HG03039 (cell line): ENCODE measurements around the gene RAET1E.
"Not testable (repeated sequence)": the region's sequence is repeated elsewhere in the genome, so short reads cannot be mapped to it uniquely, and the experiment has no call there.

Source experiments
- ATAC-seq: cut with Tn5 transposase; IDR thresholded peaks from one replicate; pipeline ENCODE4 v1.9.1; 2021; ENCODE audit warnings: mild to moderate bottlenecking, moderate library complexity; ENCODE audit not compliant: unreplicated experiment

The RAET1E gene, protein sequence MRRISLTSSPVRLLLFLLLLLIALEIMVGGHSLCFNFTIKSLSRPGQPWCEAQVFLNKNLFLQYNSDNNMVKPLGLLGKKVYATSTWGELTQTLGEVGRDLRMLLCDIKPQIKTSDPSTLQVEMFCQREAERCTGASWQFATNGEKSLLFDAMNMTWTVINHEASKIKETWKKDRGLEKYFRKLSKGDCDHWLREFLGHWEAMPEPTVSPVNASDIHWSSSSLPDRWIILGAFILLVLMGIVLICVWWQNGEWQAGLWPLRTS

DNA sequence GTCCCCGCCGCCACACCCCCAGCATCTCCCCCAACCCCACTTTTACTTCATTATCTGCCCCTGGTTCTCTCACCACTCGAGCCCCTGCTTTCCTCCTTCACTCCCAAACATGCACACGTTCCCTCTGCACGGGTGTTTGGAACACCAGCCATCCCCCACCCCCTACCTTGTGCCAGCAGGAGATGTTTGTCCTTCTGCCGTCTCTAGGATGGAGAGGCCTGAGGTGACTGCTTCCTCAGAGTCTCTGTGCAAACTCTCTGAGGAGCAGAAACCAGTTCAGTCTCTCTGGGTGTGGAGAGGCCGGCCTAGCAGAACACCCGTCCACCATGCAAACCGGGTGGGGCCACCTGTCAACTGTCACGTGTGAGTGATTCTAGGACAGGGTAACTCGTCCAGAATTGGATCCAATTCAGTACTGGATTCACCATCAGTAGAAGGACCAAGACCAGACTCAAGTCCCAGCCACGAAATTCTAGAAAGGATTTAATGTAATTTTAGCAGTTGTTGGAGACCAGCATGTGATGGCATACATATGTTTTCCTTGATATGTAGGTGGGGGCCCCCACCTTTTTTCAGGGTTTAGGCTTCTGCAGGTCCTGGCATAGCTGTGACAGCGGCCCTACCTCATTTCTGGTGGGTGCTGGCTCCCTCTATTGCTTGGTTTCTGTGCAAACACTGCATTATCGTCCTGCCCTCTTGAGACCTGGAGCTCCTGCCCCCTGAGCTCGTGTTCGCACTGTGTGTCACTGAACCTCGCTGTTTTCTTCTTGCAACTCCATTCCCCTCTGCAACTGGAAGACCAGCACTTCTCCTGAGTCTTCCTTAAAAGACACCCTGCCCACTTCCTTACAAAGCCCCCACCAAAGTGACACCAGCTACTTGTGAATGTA lies at the start of gene RAET1E:
TSS of gene RAET1E (minus strand) at position 259 of the 890 bp plus-strand sequence. CDS start 7,212 bp downstream, outside the sequence.
- no peak for ATAC-seq

DNA sequence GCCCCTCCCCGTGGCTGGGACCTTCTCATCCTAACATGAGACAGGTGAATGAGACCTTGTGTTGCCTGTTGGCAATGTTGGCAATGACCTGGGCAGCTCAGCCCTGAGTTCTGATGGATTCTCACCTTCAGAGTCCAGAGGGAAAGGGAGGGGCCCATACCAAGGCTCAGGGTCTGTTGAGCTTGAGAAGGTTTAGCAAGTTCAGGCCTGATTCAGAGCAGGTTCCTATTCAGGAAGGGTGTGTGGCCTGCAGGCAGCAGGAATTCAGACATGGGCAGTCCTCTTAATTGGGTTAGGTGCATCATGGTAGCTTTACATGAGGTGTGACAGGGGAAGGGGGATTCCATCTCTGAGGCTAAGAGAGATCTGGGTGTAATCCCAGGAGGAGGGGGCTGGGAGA lies 49.6 kb upstream of the RAET1E start:
- ATAC-seq, result not testable (repeated sequence)

GRCh38 chr6:149946631-149947030 lies 48.7 kb upstream of the RAET1E start:
- not testable (repeated sequence) for ATAC-seq

DNA sequence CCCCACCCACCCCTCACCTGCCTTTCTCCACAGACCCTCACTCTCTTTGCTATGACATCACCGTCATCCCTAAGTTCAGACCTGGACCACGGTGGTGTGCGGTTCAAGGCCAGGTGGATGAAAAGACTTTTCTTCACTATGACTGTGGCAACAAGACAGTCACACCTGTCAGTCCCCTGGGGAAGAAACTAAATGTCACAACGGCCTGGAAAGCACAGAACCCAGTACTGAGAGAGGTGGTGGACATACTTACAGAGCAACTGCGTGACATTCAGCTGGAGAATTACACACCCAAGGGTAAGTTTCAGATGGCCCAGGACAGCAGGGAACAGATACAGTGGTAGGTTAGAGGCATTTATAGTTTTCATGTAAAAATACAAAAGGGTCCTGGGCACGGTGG lies 47.4 kb upstream of the RAET1E start:
- not testable (repeated sequence) for ATAC-seq

- not testable (repeated sequence) for ATAC-seq
These were observed 45.4 kb upstream of the RAET1E start for GRCh38 chr6:149943321-149943720.

GRCh38 chr6:149942461-149942829 lies 44.5 kb upstream of the RAET1E start:
- no peak for ATAC-seq

GRCh38 chr6:149941583-149942460 lies 43.9 kb upstream of the RAET1E start, which contains the start of gene ULBP2:
ULBP2 (plus strand) TSS chr6:149942014; CDS start chr6:149942073, 59 bp downstream.
- ATAC-seq, result no peak

DNA sequence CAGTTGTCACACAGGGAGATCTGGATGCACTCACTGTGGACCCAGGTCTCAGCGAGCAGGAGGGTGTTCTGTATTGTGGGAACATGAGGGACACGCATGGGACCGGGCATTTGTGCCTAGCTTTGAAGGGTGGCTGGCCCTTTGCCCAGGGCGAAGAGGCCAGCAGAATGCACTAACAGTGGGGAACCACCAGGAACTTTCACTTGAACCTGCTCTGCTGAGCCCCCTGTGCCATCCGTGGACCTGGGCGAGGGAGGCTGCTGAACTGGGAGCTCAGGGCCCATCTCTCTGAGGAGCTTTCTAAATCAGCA lies 42.7 kb upstream of the RAET1E start:
- ATAC-seq, result no peak

DNA sequence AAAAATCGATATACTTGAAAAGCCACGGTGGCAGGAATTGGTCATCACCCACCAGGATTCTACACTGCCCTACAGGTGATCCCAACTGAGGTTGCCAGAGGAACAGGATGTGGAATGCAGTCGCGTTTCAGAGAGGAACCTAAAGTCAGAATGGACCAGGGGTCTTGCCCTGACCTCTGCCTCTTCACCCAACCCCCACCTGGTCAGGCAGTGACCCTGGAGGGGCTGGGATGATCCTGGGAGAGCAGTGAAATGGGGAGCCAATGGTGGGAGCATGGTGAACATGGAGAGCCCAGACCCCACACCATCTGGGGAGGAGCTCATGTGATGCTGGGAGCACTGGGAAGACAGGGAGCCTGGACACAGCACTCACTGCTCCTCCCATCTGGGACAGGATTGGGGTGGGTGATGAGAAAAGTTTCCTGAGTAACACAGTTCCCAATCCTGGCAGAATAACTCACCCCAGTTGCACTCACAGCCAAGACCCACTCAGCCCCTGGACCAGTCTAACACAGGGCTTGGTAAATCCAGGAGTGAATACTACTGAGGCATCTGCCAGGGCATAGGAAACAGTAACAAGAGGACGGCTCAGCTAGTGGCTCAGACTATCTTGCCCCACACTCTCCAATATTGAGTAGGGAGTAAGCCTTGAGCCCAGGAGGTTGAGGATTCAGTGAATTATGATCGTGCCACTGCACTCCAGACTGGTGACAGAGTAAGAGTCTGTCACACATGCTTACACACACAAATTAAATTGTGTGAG lies 42.2 kb upstream of the RAET1E start:
- no peak for ATAC-seq

- no peak for ATAC-seq
These were observed 41.4 kb upstream of the RAET1E start for GRCh38 chr6:149939356-149939648.

GRCh38 chr6:149938571-149939355 lies 40.9 kb upstream of the RAET1E start:
- peak; percentile 74 for ATAC-seq

- ATAC-seq, result not testable (repeated sequence)
These were observed 40.2 kb upstream of the RAET1E start for GRCh38 chr6:149938013-149938570.

GRCh38 chr6:149936743-149937142 lies 38.8 kb upstream of the RAET1E start:
- no peak for ATAC-seq

GRCh38 chr6:149935668-149936067 lies 37.8 kb upstream of the RAET1E start:
- ATAC-seq, result no peak

- no peak for ATAC-seq
These were observed 37.3 kb upstream of the RAET1E start for GRCh38 chr6:149935246-149935645.

- no peak for ATAC-seq
These were observed 36.6 kb upstream of the RAET1E start for GRCh38 chr6:149934249-149935156.

GRCh38 chr6:149933461-149933860 lies 35.5 kb upstream of the RAET1E start:
- ATAC-seq, result no peak

DNA sequence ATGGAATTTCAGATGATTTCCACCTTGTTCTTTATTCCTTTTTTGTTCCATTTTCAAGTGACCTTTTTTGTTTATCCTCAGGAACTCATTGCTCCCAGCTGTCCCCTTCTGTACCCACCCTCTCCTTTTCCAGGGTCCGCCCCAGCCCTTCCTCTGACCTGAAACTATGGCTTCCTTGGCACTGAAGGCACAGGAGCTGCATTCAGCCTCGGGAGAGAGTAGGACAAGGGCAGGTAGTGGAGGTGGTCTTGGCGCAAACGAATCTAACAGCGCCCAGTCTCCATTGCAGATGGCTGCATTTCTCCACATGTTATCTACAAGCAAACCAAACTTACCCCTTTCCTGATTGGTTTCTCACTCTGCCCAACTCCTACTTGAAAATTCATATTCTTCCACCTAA lies 35.1 kb upstream of the RAET1E start:
- ATAC-seq, result no peak

DNA sequence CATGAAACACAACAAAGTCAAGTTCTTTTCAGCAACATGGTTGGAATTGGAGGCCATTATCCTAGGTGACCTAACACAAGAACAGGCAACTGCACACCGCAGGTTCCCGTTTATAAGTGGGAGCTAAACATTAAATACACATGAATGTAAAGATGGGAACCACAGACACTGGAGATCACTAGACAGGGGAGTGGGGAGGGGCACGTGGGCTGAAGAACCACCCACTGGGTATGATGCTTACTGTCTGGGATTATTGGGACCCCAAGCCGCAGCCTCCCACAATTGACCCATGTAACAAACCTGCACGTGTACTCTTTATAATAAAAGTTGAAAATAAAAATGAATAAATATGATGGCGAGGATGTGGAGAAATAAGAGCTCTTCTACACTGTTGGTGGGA lies 33.6 kb upstream of the RAET1E start:
- ATAC-seq, result no peak
